ENCODE results near the gene FGD4. TPM values are rescaled to one million over a fixed set of nuclear protein-coding genes. Genes with fewer than 3 reads are reported as not detected.

The FGD4 gene
- total and polyA plus RNA-seq, 7 donors = 7.8 to 19.1 (median 11.3) TPM

DNA sequence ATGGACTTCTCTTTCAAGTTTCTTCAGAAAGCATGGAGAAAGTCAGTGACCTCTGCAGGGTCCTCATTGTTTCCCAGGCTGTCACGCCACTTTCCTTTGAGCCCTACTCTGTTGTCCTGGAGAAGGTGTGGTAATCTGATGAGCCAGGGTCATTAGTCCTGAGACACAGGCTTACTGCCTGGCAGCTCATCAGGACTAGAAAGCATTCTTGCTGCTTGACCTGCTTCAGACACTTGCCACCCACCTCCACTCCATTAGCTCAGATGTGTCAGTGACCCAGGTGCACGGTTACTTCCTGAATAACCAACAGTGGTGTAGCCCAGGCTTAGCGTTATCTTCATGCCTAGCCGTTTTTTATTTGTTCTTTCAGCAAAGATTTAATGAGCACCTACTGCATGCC is 93.9 kb downstream of the FGD4 start:
- H3K36me3 ChIP-seq = no peaks in the 10 kb centered on the region
- TF ChIP-seq EP300 (IDR thresholded peaks at IDR 0.05) (no peak), POLR2A (IDR thresholded peaks at IDR 0.05) (no peak), POLR2AphosphoS5 (IDR thresholded peaks at IDR 0.05) (no peak)
- TF ChIP-seq, protein P1, sequence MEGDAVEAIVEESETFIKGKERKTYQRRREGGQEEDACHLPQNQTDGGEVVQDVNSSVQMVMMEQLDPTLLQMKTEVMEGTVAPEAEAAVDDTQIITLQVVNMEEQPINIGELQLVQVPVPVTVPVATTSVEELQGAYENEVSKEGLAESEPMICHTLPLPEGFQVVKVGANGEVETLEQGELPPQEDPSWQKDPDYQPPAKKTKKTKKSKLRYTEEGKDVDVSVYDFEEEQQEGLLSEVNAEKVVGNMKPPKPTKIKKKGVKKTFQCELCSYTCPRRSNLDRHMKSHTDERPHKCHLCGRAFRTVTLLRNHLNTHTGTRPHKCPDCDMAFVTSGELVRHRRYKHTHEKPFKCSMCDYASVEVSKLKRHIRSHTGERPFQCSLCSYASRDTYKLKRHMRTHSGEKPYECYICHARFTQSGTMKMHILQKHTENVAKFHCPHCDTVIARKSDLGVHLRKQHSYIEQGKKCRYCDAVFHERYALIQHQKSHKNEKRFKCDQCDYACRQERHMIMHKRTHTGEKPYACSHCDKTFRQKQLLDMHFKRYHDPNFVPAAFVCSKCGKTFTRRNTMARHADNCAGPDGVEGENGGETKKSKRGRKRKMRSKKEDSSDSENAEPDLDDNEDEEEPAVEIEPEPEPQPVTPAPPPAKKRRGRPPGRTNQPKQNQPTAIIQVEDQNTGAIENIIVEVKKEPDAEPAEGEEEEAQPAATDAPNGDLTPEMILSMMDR (IDR thresholded peaks at IDR 0.05) = no peak
- no peaks in the 10 kb centered on the region for H3K27me3 ChIP-seq
- H3K4me1 ChIP-seq = no peaks in the 10 kb centered on the region
- WGBS, 2 donors = 52 to 60% methylated on average over 4 of the region's 4 CpGs
- no peak for DNase-seq
- intact Hi-C loops (cut with DNase I) = no loop called here
- H3K9me3 ChIP-seq = no peaks in the 10 kb centered on the region
- no peak overlapping the region for H3K27ac ChIP-seq
- no peak overlapping the region for H3K4me3 ChIP-seq

DNA sequence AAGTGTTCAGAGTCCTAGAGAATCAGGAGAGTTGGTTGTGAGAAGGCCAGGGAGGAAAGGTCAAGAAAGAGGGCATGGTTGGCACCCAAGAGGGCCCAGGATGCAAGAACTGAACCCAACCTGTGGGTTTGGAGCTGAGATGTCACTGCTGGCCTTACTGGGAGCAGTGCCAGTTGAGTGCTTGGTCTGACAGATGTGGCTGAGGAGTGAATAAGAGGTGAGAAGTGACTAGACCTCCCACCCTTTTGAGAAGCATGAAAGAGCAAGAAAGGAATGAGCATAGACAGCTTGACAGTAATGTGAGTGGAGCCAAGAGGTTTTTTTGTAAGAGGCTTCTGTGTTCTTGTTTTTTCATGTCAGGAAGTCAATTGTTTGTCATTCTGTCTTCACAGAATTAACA is 95.3 kb downstream of the FGD4 start:
- intact Hi-C loops (cut with DNase I) = no loop called here
- H3K36me3 ChIP-seq = no peaks in the 10 kb centered on the region
- TF ChIP-seq EP300 (IDR thresholded peaks at IDR 0.05) = no peak
- no peak for TF ChIP-seq POLR2AphosphoS5 (IDR thresholded peaks at IDR 0.05)
- TF ChIP-seq, protein P1 (IDR thresholded peaks at IDR 0.05) = no peak
- TF ChIP-seq POLR2A (IDR thresholded peaks at IDR 0.05) = no peak
- no peaks in the 10 kb centered on the region for H3K4me1 ChIP-seq
- H3K27me3 ChIP-seq = no peaks in the 10 kb centered on the region
- H3K4me3 ChIP-seq = no peak overlapping the region
- DNase-seq = no peak
- no peak overlapping the region for H3K27ac ChIP-seq
- H3K9me3 ChIP-seq = no peaks in the 10 kb centered on the region

DNA sequence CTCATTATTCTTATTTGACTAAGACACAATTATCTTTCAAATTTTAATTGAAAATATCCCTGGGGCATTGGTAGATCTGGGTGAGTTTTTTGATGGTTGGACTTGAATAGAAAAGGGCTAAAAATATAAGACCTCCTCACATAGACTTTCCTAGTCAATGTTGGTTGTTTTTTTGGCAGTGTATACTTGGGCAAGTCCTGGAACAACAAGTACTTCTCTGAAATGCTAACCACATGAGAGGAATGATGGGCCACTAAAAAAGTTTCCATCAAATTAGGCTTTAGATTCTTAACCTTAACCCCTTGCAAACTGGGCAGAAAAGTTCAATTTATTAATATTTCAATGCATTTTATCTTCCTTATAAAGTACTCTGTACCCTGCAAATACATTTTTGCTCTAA is 97.6 kb downstream of the FGD4 start:
- peaks cover 0 to 4% (median 0%) of the 10 kb centered on the region in 4 donors for H3K4me1 ChIP-seq
- H3K9me3 ChIP-seq = no peaks in the 10 kb centered on the region
- H3K36me3 ChIP-seq = no peaks in the 10 kb centered on the region
- no peak overlapping the region for H3K27ac ChIP-seq
- intact Hi-C loops (cut with DNase I) = no loop called here
- TF ChIP-seq, protein P1 (IDR thresholded peaks at IDR 0.05) = no peak
- TF ChIP-seq POLR2AphosphoS5 (IDR thresholded peaks at IDR 0.05) (no peak), POLR2A (IDR thresholded peaks at IDR 0.05) (no peak), EP300 (IDR thresholded peaks at IDR 0.05) (no peak)
- no peaks in the 10 kb centered on the region for H3K27me3 ChIP-seq
- DNase-seq = no peak
- H3K4me3 ChIP-seq = no peak overlapping the region

DNA sequence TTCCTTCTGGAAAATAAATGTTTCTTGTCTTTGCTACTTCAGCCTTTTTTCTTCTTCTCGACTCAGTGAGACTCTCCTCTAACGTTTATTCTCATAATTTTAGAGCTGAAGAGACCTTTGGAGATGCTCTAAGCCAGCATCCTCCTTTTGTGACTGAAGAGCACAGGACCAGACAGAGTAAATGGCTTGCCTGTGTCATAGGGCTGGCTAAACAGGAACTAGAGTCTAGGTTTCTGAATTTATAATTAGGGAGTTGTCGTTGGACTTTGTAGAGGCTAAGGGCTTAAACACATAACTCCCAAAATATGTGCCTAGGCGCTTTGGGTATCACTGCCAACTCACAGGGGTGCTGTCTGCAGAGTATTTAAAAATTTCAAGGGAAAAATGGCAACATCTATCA is 98.5 kb downstream of the FGD4 start:
- WGBS, 2 donors = 64 to 65% methylated on average over 4 of the region's 4 CpGs
- Histone ChIP-seq H3K27me3 (no peaks in the 10 kb centered on the region), H3K36me3 (no peaks in the 10 kb centered on the region), H3K4me3 (no peak overlapping the region), H3K27ac (no peak overlapping the region), H3K4me1 (peaks cover 0 to 6% (median 0%) of the 10 kb centered on the region in 4 donors), H3K9me3 (no peaks in the 10 kb centered on the region)
- intact Hi-C loops (cut with DNase I) = no loop called here
- no peak for TF ChIP-seq POLR2A (IDR thresholded peaks at IDR 0.05)
- TF ChIP-seq EP300 (IDR thresholded peaks at IDR 0.05) = no peak
- TF ChIP-seq POLR2AphosphoS5 (IDR thresholded peaks at IDR 0.05) = no peak
- TF ChIP-seq, protein P1 (IDR thresholded peaks at IDR 0.05) = no peak
- no peak for DNase-seq

DNA sequence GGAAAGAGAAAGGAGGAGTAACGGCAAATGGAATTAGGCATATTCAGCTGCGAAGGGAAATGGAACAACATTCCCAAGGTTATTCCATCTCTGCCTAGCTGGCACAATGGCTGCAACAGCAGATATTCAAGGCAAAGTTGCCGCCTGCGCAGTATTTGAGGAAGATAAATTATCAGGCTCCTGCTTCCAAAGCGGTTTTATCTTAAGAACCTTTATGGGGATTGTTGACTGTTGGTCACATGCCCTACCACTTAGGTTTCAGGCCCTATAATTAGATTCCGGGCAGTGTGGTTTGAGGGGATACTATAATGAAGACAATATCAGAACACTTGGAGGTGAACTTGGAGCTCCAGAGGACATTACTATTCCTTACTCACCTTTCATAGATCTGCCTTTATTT is 99.7 kb downstream of the FGD4 start:
- peaks cover 0 to 6% (median 0%) of the 10 kb centered on the region in 4 donors for H3K4me1 ChIP-seq
- H3K4me3 ChIP-seq = no peak overlapping the region
- DNase-seq = no peak
- 29 to 76% methylated on average over 6 of the region's 6 CpGs for WGBS, 2 donors
- intact Hi-C loops (cut with DNase I) = no loop called here
- no peaks in the 10 kb centered on the region for H3K9me3 ChIP-seq
- TF ChIP-seq, protein P1 (IDR thresholded peaks at IDR 0.05) = no peak
- no peak for TF ChIP-seq POLR2A (IDR thresholded peaks at IDR 0.05)
- no peak for TF ChIP-seq EP300 (IDR thresholded peaks at IDR 0.05)
- TF ChIP-seq POLR2AphosphoS5 (IDR thresholded peaks at IDR 0.05) = no peak
- no peak overlapping the region for H3K27ac ChIP-seq
- H3K27me3 ChIP-seq = no peaks in the 10 kb centered on the region
- no peaks in the 10 kb centered on the region for H3K36me3 ChIP-seq
